Kidney (tissue), 14 donors: ENCODE results near the gene BCL3. TPM values are rescaled to one million over a fixed set of nuclear protein-coding genes. Genes with fewer than 3 reads are reported as not detected.

Experiments used
- DNase-seq, 5 donors: peaks; one replicate each; pipeline ENCODE4 v3.0.0-alpha.2; 2013 to 2020
- FAIRE-seq: peaks from 2 replicates; lab custom pipeline; 2012; peaks lifted over from hg19 to GRCh38; lab: Jason Lieb, UNC
- H3K27ac ChIP-seq, 2 donors: one replicate each; pipeline ENCODE4 v1.7.0; 2013; ENCODE audit warnings: low read depth in 2 of 2, low read length in 2 of 2, inconsistent platforms in 1 of 2
- H3K27me3 ChIP-seq: one replicate; pipeline ENCODE4 v1.7.1; 2013; ENCODE audit warnings: low read length, inconsistent platforms; ENCODE audit not compliant: control insufficient read depth, insufficient read depth
- H3K36me3 ChIP-seq, 3 donors: one replicate each; pipeline versions ENCODE4 v1.7.0 to v1.7.1; 2013; ENCODE audit warnings: low read length in 3 of 3, control low read depth in 1 of 3, inconsistent platforms in 1 of 3; ENCODE audit not compliant: insufficient read depth in 3 of 3, control insufficient read depth in 2 of 3
- H3K4me1 ChIP-seq, 3 donors: one replicate each; pipeline versions ENCODE4 v1.7.0 to v1.7.1; 2013; ENCODE audit warnings: low read length in 3 of 3, inconsistent platforms in 1 of 3, low read depth in 1 of 3; ENCODE audit not compliant: control insufficient read depth in 2 of 3, insufficient read depth in 2 of 3
- H3K4me3 ChIP-seq, 3 donors: one replicate each; pipeline versions ENCODE4 v1.7.0 to v1.8.1; 2013; ENCODE audit warnings: low read length in 3 of 3, control low read depth in 1 of 3, inconsistent platforms in 1 of 3
- H3K9ac ChIP-seq, 3 donors: one replicate each; pipeline versions ENCODE4 v1.7.0 to v1.7.1; 2013; ENCODE audit warnings: low read length in 3 of 3, control low read depth in 1 of 3, inconsistent platforms in 1 of 3
- H3K9me3 ChIP-seq, 3 donors: one replicate each; pipeline versions ENCODE4 v1.7.0 to v1.7.1; 2013; ENCODE audit warnings: low read length in 3 of 3, control low read depth in 1 of 3, inconsistent platforms in 1 of 3; ENCODE audit not compliant: control insufficient read depth in 2 of 3, insufficient read depth in 1 of 3
- intact Hi-C: fragments of 100-400 bp; cut with DNase I; formaldehyde crosslinking; loops from one replicate; pipeline ENCODE4 v1.11.1; 2022
- polyA plus RNA-seq: library from polyadenylated mRNA; stranded (reverse); fragments of 350-450 nt; fragmentation: Illumina TruSeq; extraction: RNeasy Lipid Tissue Mini Kit (QIAGEN cat#74804); gene quantifications from one replicate; pipeline ENCODE4 v1.2.3, GENCODE V29; 2014; ENCODE audit warnings: low read depth, low replicate concordance; ENCODE audit not compliant: insufficient read depth
- total RNA-seq: library from RNA; stranded (reverse); fragmentation: NEBNext Ultra II Directional; extraction: Animal tissue kit (Norgen Biotek cat#: 25700); gene quantifications from one replicate; pipeline ENCODE4 v1.2.1, GENCODE V29; 2021
- TF ChIP-seq, protein P1 (sequence below): IDR thresholded peaks from 3 replicates; pipeline ENCODE4 v1.5.1; 2012; ENCODE audit warnings: mild to moderate bottlenecking, moderate library complexity, borderline replicate concordance; ENCODE audit not compliant: insufficient read depth; ENCODE audit errors: extremely low read depth
- donor health status: control.
- donor health status: control.
- donor health status: control.
- donor health status: control.
- donor health status: control.
- donor health status: DM: yes; HTN: yes; CAD: no.
- donor health status: Normal renal cell carcinoma (clear cell type).

BCL3 gene
- total and polyA plus RNA-seq, 2 donors from 2014 or later: 23.2 to 86.8 TPM

DNA sequence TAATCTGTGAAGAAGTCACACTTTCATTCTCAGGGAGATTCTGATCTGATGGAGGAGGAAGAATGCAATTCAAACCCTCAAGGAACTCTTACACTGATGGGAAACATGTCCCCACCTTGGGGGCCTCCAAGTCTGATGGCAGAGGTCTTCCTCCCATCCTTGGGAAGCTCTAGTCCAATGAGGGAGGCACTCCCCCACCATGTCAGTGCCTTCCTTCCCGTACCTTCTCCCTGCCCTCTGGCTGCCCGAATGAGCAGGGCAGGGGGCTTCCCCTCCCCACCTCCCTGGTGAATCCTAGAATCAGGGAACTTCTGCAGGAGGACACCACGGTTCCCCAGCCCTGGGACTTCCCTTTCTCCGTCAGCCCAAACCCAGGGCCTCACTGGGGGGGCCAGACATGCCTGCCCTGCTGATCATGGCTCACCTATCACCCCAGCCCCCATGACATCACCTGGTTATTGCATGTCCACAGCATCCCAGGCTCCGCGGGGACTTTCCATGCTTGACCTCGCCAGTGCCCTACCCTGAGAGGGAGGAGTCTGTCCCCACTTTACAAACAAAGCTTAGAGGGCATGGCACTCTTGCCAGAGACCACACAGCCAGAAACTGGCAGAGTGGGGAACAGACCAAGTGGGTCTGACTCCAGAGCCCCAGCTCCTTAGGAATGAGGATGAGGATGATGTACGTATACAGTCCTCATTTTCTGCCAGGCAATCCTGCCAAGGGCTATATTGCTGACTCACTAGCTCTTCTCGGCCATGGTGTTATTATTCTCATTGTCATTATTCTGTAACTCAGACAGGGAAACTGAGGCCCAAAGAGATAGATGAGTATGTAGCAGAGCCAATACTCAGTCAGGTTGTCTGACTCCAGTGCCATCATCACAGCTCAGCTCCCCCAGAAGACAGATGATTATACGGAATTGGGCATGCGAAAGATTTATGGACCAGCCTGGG is 9.6 kb upstream of the BCL3 start:
- H3K4me3 ChIP-seq: no peak overlapping the region
- H3K9ac ChIP-seq: no peak overlapping the region
- peak overlapping the region in 1 of 2 donors; percentile 11 for H3K27ac ChIP-seq
- FAIRE-seq: no peak
- H3K27me3 ChIP-seq: no peaks in the 10 kb centered on the region
- peaks cover 0 to 17% (median 9%) of the 10 kb centered on the region in 3 donors for H3K4me1 ChIP-seq
- H3K9me3 ChIP-seq: no peaks in the 10 kb centered on the region
- TF ChIP-seq, protein P1, sequence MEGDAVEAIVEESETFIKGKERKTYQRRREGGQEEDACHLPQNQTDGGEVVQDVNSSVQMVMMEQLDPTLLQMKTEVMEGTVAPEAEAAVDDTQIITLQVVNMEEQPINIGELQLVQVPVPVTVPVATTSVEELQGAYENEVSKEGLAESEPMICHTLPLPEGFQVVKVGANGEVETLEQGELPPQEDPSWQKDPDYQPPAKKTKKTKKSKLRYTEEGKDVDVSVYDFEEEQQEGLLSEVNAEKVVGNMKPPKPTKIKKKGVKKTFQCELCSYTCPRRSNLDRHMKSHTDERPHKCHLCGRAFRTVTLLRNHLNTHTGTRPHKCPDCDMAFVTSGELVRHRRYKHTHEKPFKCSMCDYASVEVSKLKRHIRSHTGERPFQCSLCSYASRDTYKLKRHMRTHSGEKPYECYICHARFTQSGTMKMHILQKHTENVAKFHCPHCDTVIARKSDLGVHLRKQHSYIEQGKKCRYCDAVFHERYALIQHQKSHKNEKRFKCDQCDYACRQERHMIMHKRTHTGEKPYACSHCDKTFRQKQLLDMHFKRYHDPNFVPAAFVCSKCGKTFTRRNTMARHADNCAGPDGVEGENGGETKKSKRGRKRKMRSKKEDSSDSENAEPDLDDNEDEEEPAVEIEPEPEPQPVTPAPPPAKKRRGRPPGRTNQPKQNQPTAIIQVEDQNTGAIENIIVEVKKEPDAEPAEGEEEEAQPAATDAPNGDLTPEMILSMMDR: no peak
- H3K36me3 ChIP-seq: no peaks in the 10 kb centered on the region
- intact Hi-C loops: no loop called here
- DNase-seq: peak in 1 of 5 donors; percentile 87

DNA sequence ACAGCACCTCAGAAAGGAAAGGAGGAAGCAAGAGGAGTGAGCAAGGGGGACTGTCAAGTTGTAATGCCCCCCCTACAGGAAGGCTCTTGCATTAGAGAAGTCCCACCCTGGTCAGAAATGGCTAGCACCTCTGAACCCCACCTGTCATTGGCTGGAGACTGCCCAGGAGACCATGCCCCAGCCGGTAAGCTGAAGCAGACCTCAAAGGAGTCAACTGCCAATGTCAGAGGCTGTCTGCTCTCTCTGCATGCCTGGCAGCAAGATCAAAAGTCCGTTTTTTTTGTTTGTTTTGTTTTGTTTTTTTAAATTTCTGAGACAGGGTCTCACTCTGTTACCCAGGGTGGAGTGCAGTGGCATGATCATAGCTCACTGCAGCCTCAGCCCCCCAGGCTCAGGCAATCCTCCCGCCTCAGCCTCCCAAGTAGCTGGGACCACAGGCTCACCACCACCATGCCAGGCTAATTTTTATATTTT is 8.1 kb upstream of the BCL3 start:
- Histone ChIP-seq H3K36me3 (no peaks in the 10 kb centered on the region), H3K27ac (no peak overlapping the region), H3K9me3 (no peaks in the 10 kb centered on the region), H3K9ac (no peak overlapping the region), H3K4me3 (no peak overlapping the region), H3K27me3 (no peaks in the 10 kb centered on the region), H3K4me1 (peaks cover 0 to 19% (median 17%) of the 10 kb centered on the region in 3 donors)
- TF ChIP-seq, protein P1: no peak
- FAIRE-seq (no peak), DNase-seq (no peak)
- intact Hi-C loops: no loop called here

DNA sequence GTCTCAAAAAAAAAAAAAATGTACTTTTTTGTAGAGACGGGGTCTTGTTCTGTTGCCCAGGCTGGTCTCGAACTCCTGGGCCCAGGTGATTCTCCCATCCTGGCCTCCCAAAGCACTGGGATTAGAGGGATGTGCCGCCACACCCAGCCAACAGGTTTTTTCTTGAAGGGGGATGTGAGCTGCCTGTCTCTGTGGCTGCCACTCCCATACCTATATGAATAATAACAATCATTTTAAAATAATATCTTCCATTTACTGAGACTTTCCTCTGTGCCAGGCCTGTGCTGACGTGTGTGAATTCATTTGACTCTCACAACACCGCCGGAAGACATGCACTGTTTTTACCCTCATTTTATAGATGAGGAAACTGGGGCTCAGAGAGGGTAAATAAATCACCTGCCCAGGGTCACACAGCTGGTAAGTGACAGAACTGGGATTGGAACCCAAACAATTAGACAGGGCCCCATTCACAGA is 7.2 kb upstream of the BCL3 start:
- Histone ChIP-seq H3K4me1 (peaks cover 0 to 19% (median 17%) of the 10 kb centered on the region in 3 donors), H3K27me3 (no peaks in the 10 kb centered on the region)
- no peak for FAIRE-seq

More for the DNA sequence above, 7.2 kb upstream of the BCL3 start:
- TF ChIP-seq, protein P1: no peak
- H3K9me3 ChIP-seq: no peaks in the 10 kb centered on the region
- no peak for DNase-seq
- intact Hi-C loops: no loop called here
- H3K4me3 ChIP-seq: no peak overlapping the region
- H3K36me3 ChIP-seq: no peaks in the 10 kb centered on the region
- H3K27ac ChIP-seq: peak overlapping the region; percentile 68 to 89
- no peak overlapping the region for H3K9ac ChIP-seq
